K562 (cell line): Measurements from ENCODE around the gene ACE. TPM values are rescaled to one million over a fixed set of nuclear protein-coding genes. Genes with fewer than 3 reads are reported as not detected.
A peak's percentile ranks its signal among the peaks of the same experiment; 100 is the strongest.

Source experiments
- ARID2 ChIP-seq: fragments of 450-650 bp; IDR thresholded peaks from 2 replicates; pipeline ENCODE4 v1.6.1; 2017; ENCODE audit warnings: antibody characterized with exemption, mild to moderate bottlenecking
- DEAF1 ChIP-seq: fragments of 450-650 bp; formaldehyde crosslinking; IDR thresholded peaks from 2 replicates; pipeline ENCODE4 v1.4.0; 2020; ENCODE audit warnings: mild to moderate bottlenecking, moderate library complexity
- FOSL1 ChIP-seq: fragments of 200-800 bp; sonication (Bioruptor generic); conservative IDR thresholded peaks from 2 replicates; pipeline ENCODE4 v1.6.1; 2016; ENCODE audit warnings: missing genetic modification characterization, missing compliant biosample characterization
- FUS ChIP-seq: fragments of 200-400 bp; formaldehyde crosslinking; optimal IDR thresholded peaks from 2 replicates; pipeline ENCODE3; 2017; ENCODE audit warnings: low read depth, low read length
- HDGF ChIP-seq: fragments of 450-650 bp; IDR thresholded peaks from 2 replicates; pipeline ENCODE4 v1.6.1; 2016
- KAT7 ChIP-seq: sonication (generic); formaldehyde crosslinking; IDR thresholded peaks from 2 replicates; pipeline ENCODE4 v1.8.0; 2022; ENCODE audit warnings: missing genetic modification reagents, mild to moderate bottlenecking, borderline replicate concordance
- MAFK ChIP-seq: IDR thresholded peaks from 2 replicates; pipeline ENCODE4 v1.6.1; 2011; ENCODE audit warnings: low read length, improper control_type of control experiment
- MAZ ChIP-seq, 2 experiments: fragments of 450-650 bp in 1 of 2; sonication (generic) in 1 of 2; formaldehyde crosslinking; IDR thresholded peaks in 1 of 2; conservative IDR thresholded peaks in 1 of 2; 2 replicates each; pipeline versions ENCODE4 v1.4.0 to v1.5.0; 2020; ENCODE audit warnings: mild to moderate bottlenecking in 1 of 2, missing genetic modification reagents in 1 of 2
- MGA ChIP-seq: fragments of 450-650 bp; IDR thresholded peaks from 2 replicates; pipeline ENCODE4 v1.6.1; 2016; ENCODE audit warnings: mild to moderate bottlenecking, moderate library complexity
- NONO ChIP-seq, 2 experiments: fragments of 200-400 bp in 1 of 2; fragments of 450-650 bp in 1 of 2; formaldehyde crosslinking in 1 of 2; IDR thresholded peaks; 2 replicates each; pipeline ENCODE4 v1.6.1; 2017; ENCODE audit warnings: low read depth in 2 of 2, mild to moderate bottlenecking in 2 of 2, moderate library complexity in 2 of 2, low read length in 1 of 2
- RAD21 ChIP-seq, 2 experiments: fragments of 250-450 bp in 1 of 2; fragments of 450-650 bp in 1 of 2; sonication (Bioruptor Pico) in 1 of 2; formaldehyde crosslinking in 1 of 2; IDR thresholded peaks in 1 of 2; conservative IDR thresholded peaks in 1 of 2; 2 replicates each; pipeline versions ENCODE4 v1.4.0 to v1.8.0; 2020 to 2022; ENCODE audit warnings: mild to moderate bottlenecking in 2 of 2, moderate library complexity in 1 of 2
- TFAP4 ChIP-seq: sonication (generic); formaldehyde crosslinking; IDR thresholded peaks from 2 replicates; pipeline ENCODE4 v1.8.0; 2022; ENCODE audit warnings: missing genetic modification reagents, mild to moderate bottlenecking, moderate library complexity, borderline replicate concordance
- polyA plus RNA-seq, 8 experiments: library from polyadenylated mRNA; depleted of rRNA in 4 of 8; stranded (reverse) in 5 of 8; unstranded in 3 of 8; fragments of >200 nt; fragmentation: Nextera tagmentation in 2 of 8; fragmentation: Illumina TruSeq in 1 of 8; extraction: Ambion mirVana in 2 of 8; extraction: Trizol in 1 of 8; gene quantifications; 2 replicates each; pipeline versions ENCODE4 v1.2.1 to v1.2.3, GENCODE V29; 2011 to 2014; ENCODE audit warnings: inconsistent platforms in 1 of 8, missing spikeins in 1 of 8
- total RNA-seq, 7 experiments: library from RNA; depleted of rRNA in 6 of 7; stranded (reverse); fragments of >200 nt in 6 of 7; fragmentation: Illumina TruSeq in 2 of 7; extraction: Trizol in 2 of 7; gene quantifications; 2 replicates each; pipeline versions ENCODE4 v1.2.1 to v1.2.3, GENCODE V29; 2011 to 2021; ENCODE audit warnings: low replicate concordance in 1 of 7

The ACE gene
- total and polyA plus RNA-seq, 9 of the 15 experiments (the other 6 are each of a cell fraction or from before 2014, with no cell fraction given): 0.07 to 2.5 (median 0.47) TPM; not detected in 1

- no peak for TF ChIP-seq MGA
- TF ChIP-seq NONO (IDR thresholded peaks at IDR 0.05; ENCODE audit: low read depth in 2 of 2, low read length in 1 of 2): peak in 1 of 2 experiments; percentile 43; a peak in 1 of 4 replicates
- TF ChIP-seq DEAF1 (CRISPR knock-in tag): peak; percentile 80
- TF ChIP-seq HDGF: 0 out of 2 replicates have a peak, but pooled peaks have one; percentile 57
- TF ChIP-seq ARID2: peak; percentile 76; the same call in 1 of the 2 replicates
- no peak for TF ChIP-seq FUS
- peak; percentile 90 to 98 for TF ChIP-seq RAD21 (CRISPR knock-in tag; conservative IDR thresholded peaks at IDR 0.05 in 1 of 2, IDR thresholded peaks at IDR 0.05 in 1 of 2)
- no peak for TF ChIP-seq KAT7 (CRISPR knock-in tag)
- TF ChIP-seq TFAP4 (CRISPR knock-in tag): peak; percentile 64; the same call in 1 of the 2 replicates
- 0 out of 2 replicates have a peak, but pooled peaks have one; percentile 12 for TF ChIP-seq FOSL1 (tag)
- TF ChIP-seq MAZ (CRISPR knock-in tag; conservative IDR thresholded peaks at IDR 0.05 in 1 of 2, IDR thresholded peaks at IDR 0.05 in 1 of 2): peak; percentile 63 to 72; a peak in 2 of 4 replicates
- no peak for TF ChIP-seq MAFK
Observed at GRCh38 chr17:63478814-63479494, 2.1 kb downstream of the ACE start (continued).
